Measurements from ENCODE around the gene LCN15.

GRCh38 chr9:136765041-136765440 lies 723 bp upstream of the LCN15 start:
- TF ChIP-seq CTCF (IDR thresholded peaks at IDR 0.05) (no peak), POLR2A (IDR thresholded peaks at IDR 0.05) (no peak), POLR2AphosphoS5 (IDR thresholded peaks at IDR 0.05) (no peak)

All from breast epithelium (tissue), 3 donors.